Smooth muscle cell (in vitro differentiated cells): ENCODE measurements around the gene ARMC3. TPM values are rescaled to one million over a fixed set of nuclear protein-coding genes. Genes with fewer than 3 reads are reported as not detected.

Source experiments
- DNase-seq: peaks from one replicate; lab custom pipeline; 2025; ENCODE audit not compliant: unreplicated experiment; lab: John Stamatoyannopoulos, UW
- H2AFZ ChIP-seq: fragments of 200-600 bp; sonication (generic); 2 replicates; pipeline ENCODE4 v1.6.0; 2016; ENCODE audit warnings: antibody characterized with exemption, low read depth, mild to moderate bottlenecking
- H3F3A ChIP-seq: fragments of 200-600 bp; sonication (generic); 2 replicates; pipeline ENCODE4 v1.6.0; 2017; ENCODE audit warnings: antibody characterized with exemption, low read depth
- H3K27ac ChIP-seq: fragments of 200-600 bp; sonication (generic); 2 replicates; pipeline ENCODE4 v1.5.1; 2016; ENCODE audit warnings: low read depth, mild to moderate bottlenecking
- H3K27me3 ChIP-seq: fragments of 200-600 bp; sonication (generic); 2 replicates; pipeline ENCODE4 v1.6.1; 2016; ENCODE audit warnings: low read depth, mild to moderate bottlenecking
- H3K36me3 ChIP-seq: fragments of 200-600 bp; sonication (generic); 2 replicates; pipeline ENCODE4 v1.5.1; 2016; ENCODE audit warnings: low read depth
- H3K4me1 ChIP-seq: fragments of 200-600 bp; sonication (generic); 2 replicates; pipeline ENCODE4 v1.5.1; 2016; ENCODE audit warnings: low read depth
- H3K4me2 ChIP-seq: fragments of 200-600 bp; sonication (generic); 2 replicates; pipeline ENCODE4 v1.6.0; 2016; ENCODE audit warnings: mild to moderate bottlenecking
- H3K4me3 ChIP-seq: fragments of 200-600 bp; sonication (generic); 2 replicates; pipeline ENCODE4 v1.5.1; 2016; ENCODE audit warnings: mild to moderate bottlenecking
- H3K79me2 ChIP-seq: fragments of 200-600 bp; sonication (generic); 2 replicates; pipeline ENCODE4 v1.6.0; 2016; ENCODE audit warnings: low read depth, mild to moderate bottlenecking
- H3K9ac ChIP-seq: fragments of 200-600 bp; sonication (generic); 2 replicates; pipeline ENCODE4 v1.6.0; 2016; ENCODE audit warnings: low read depth
- H3K9me3 ChIP-seq: fragments of 200-600 bp; sonication (generic); replicated peaks from 2 replicates; pipeline ENCODE4 v1.5.1; 2016; ENCODE audit warnings: low read depth
- H4K20me1 ChIP-seq: fragments of 200-600 bp; sonication (generic); 2 replicates; pipeline ENCODE4 v1.6.0; 2016; ENCODE audit warnings: low read depth
- WGBS: methylation state at CpG from one replicate; pipeline ENCODE4 v1.1.7; 2016; ENCODE audit warnings: low lambda C conversion rate; 5-methylcytosine and 5-hydroxymethylcytosine counted together
- polyA plus RNA-seq: library from polyadenylated mRNA; unstranded; fragments of >200 nt; fragmentation: Nextera tagmentation; extraction: Ambion mirVana; gene quantifications from 2 replicates; pipeline ENCODE4 v1.2.1, GENCODE V29; 2016
- total RNA-seq: library from RNA; depleted of rRNA; stranded (reverse); fragments of >200 nt; gene quantifications from 2 replicates; pipeline ENCODE4 v1.2.3, GENCODE V29; 2014
- TF ChIP-seq, protein P1 (sequence below): fragments of 200-600 bp; sonication (generic); IDR thresholded peaks from 2 replicates; pipeline ENCODE4 v1.5.1; 2017; ENCODE audit warnings: borderline replicate concordance, mild to moderate bottlenecking, antibody characterized with exemption; ENCODE audit not compliant: insufficient read depth, poor library complexity, severe bottlenecking

The ARMC3 gene, protein sequence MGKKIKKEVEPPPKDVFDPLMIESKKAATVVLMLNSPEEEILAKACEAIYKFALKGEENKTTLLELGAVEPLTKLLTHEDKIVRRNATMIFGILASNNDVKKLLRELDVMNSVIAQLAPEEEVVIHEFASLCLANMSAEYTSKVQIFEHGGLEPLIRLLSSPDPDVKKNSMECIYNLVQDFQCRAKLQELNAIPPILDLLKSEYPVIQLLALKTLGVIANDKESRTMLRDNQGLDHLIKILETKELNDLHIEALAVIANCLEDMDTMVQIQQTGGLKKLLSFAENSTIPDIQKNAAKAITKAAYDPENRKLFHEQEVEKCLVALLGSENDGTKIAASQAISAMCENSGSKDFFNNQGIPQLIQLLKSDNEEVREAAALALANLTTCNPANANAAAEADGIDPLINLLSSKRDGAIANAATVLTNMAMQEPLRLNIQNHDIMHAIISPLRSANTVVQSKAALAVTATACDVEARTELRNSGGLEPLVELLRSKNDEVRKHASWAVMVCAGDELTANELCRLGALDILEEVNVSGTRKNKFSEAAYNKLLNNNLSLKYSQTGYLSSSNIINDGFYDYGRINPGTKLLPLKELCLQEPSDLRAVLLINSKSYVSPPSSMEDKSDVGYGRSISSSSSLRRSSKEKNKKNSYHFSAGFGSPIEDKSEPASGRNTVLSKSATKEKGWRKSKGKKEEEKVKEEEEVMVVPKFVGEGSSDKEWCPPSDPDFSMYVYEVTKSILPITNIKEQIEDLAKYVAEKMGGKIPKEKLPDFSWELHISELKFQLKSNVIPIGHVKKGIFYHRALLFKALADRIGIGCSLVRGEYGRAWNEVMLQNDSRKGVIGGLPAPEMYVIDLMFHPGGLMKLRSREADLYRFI
- total RNA-seq = not detected in 2 replicates
- polyA plus RNA-seq = 0.46 TPM in 1 of 2 replicates, not detected in the other

DNA sequence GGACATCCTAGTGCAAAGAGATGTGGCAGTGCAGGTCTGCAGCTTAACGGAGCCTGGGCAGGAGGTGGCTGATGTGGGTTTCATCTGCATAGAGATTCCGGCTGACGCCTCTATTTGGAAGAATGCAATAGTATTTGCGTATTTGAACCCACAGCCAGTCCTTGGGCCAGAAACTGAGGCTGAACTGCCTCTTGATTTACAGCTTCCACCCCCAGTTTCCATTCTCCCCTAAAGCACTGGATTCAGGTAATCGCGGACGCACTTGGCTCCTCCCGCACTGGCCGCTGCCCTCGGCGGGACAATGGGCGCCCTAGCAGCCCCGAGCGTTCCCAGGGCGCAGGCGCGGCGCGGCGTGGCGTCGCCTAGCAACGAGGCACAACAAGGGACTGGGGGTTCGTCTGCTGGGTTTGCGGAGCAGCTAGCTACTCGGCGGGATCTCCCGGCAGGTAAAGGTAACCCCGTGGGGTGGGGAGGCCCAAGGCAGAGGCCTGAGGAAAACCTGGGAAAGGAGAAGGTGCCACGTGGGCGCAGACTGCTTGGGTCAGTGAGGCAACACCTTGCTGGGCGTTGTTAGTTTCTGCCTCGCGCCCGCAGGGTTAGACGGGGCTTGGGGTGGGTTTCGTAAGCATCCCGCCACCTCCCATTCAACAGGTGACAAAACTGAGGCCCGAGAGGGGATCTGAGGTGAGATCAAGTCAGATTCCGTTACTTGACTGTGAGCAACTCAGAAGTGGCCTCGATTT, at the start of gene ARMC3:
Gene ARMC3, plus strand, starts transcription at position 393 of the 743 bp plus-strand sequence. CDS start 3,944 bp downstream, outside the sequence.
- Histone ChIP-seq H2AFZ (peak within 1 kb of the TSS; percentile 99), H4K20me1 (no peaks in the 10 kb centered on the region), H3K9ac (peak within 1 kb of the TSS; percentile 94), H3K4me2 (peak within 1 kb of the TSS; percentile 88), H3K27me3 (no peaks in the 10 kb centered on the region), H3K9me3 (no peaks in the 10 kb centered on the region), H3K36me3 (no peaks in the 10 kb centered on the region), H3F3A (no peaks in the 10 kb centered on the region), H3K79me2 (no peaks in the 10 kb centered on the region), H3K4me3 (peak within 1 kb of the TSS; percentile 60), H3K4me1 (no peaks in the 10 kb centered on the region), H3K27ac (no peak within 1 kb of the TSS)
- TF ChIP-seq, protein P1, sequence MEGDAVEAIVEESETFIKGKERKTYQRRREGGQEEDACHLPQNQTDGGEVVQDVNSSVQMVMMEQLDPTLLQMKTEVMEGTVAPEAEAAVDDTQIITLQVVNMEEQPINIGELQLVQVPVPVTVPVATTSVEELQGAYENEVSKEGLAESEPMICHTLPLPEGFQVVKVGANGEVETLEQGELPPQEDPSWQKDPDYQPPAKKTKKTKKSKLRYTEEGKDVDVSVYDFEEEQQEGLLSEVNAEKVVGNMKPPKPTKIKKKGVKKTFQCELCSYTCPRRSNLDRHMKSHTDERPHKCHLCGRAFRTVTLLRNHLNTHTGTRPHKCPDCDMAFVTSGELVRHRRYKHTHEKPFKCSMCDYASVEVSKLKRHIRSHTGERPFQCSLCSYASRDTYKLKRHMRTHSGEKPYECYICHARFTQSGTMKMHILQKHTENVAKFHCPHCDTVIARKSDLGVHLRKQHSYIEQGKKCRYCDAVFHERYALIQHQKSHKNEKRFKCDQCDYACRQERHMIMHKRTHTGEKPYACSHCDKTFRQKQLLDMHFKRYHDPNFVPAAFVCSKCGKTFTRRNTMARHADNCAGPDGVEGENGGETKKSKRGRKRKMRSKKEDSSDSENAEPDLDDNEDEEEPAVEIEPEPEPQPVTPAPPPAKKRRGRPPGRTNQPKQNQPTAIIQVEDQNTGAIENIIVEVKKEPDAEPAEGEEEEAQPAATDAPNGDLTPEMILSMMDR = no peak
- 8% methylated on average over 41 of the region's 41 CpGs for WGBS
- DNase-seq = peak; percentile 36

DNA sequence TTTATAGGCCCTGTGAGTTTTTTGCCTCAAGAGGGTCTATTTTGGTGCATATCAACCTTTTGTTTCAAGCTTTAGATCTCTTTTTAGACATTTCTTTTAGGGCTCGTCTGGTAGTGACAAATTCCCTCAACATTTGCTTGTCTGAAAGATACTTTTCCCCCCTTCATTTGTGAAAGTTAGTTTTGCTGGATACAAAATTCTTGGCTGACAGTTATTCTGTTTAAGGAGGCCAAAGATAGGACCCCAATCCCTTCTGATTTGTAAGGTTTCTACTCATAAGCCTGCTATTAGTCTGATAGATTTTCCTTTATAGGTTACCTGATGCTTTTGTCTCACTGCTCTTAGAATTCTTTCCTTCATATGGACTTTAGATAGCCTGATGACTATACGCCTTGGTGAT, 36.1 kb upstream of the ARMC3 start:
- H3K79me2 ChIP-seq = no peaks in the 10 kb centered on the region
- no peak overlapping the region for H3K4me3 ChIP-seq
- H3K4me2 ChIP-seq = no peak overlapping the region
- no peaks in the 10 kb centered on the region for H3K27me3 ChIP-seq
- no peaks in the 10 kb centered on the region for H3K9me3 ChIP-seq
- no peaks in the 10 kb centered on the region for H3K36me3 ChIP-seq
- H3K4me1 ChIP-seq = no peaks in the 10 kb centered on the region
- H3K27ac ChIP-seq = no peak overlapping the region
- no peak for DNase-seq
- H3K9ac ChIP-seq = no peak overlapping the region
- no peaks in the 10 kb centered on the region for H4K20me1 ChIP-seq
- TF ChIP-seq, protein P1 = no peak
- H3F3A ChIP-seq = no peaks in the 10 kb centered on the region
- no peak overlapping the region for H2AFZ ChIP-seq
- 91% methylated on average over 2 of the region's 2 CpGs for WGBS

DNA sequence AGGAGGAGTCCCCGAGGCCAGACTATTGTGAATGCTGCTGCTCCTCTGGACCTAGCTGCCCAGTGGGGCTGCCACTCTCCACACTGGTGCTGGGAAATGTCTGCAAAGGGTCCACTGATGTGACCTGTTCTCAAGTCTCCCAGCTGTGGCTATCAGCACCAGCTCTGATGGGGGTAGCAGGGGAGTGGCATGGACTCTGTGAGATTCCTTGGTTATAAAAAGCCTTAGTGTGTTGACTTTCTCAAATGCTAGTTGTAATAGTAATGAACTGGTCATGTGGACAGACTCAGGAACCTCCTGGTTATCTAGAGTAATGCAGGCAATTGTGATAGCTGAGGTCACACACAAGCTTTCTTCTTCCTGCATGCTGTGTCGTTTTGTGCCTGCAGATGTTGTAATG, 34.1 kb upstream of the ARMC3 start:
- DNase-seq = no peak
- Histone ChIP-seq H3K4me1 (no peaks in the 10 kb centered on the region), H3K79me2 (no peaks in the 10 kb centered on the region), H3K36me3 (no peaks in the 10 kb centered on the region), H3F3A (no peaks in the 10 kb centered on the region), H3K27ac (no peak overlapping the region), H3K4me3 (no peak overlapping the region), H3K4me2 (no peak overlapping the region), H3K27me3 (no peaks in the 10 kb centered on the region), H2AFZ (no peak overlapping the region), H3K9me3 (no peaks in the 10 kb centered on the region), H4K20me1 (no peaks in the 10 kb centered on the region), H3K9ac (no peak overlapping the region)
- TF ChIP-seq, protein P1 = no peak
- WGBS = 94% methylated on average over 2 of the region's 2 CpGs
